ENCODE results near the gene CTSF.
A peak's percentile ranks its signal among the peaks of the same experiment; 100 is the strongest.

CTSF gene

DNA sequence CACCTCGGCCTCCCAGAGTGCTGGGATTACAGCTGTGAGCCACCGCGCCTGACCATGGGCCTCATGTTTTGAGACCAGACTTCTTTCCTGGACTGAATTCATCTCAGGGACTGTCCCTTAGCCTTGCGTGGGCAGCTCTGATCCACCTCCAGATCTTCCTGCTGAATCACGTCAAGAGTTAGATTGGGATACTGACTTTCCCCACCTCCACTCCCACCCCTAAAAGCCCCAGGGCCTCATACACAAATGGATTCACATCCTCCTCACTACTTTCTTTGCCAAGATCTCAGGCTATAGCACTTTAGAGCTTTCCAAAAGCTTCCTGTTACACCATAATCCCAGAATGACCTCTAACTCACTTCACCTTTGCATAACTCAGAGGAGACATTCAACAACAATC, 12.4 kb upstream of the CTSF start:
- Histone ChIP-seq H3K36me3 (replicated peaks; ENCODE audit: low read depth, low read length) (no peaks in the 10 kb centered on the region), H3K27ac (ENCODE audit: low read length) (no peak overlapping the region), H3K9me3 (ENCODE audit: insufficient read depth, low read length) (peaks cover 5% of the 10 kb centered on the region; the same call in 1 of the 2 replicates), H3K4me2 (ENCODE audit: low read length) (no peak overlapping the region), H2AFZ (ENCODE audit: low read depth, low read length) (no peak overlapping the region), H3K9ac (ENCODE audit: low read length) (no peak overlapping the region), H3K4me1 (ENCODE audit: low read length) (no peaks in the 10 kb centered on the region), H3K27me3 (ENCODE audit: low read depth, low read length) (no peaks in the 10 kb centered on the region), H3K4me3 (ENCODE audit: low read length) (no peak overlapping the region), H3K79me2 (ENCODE audit: low read length) (no peaks in the 10 kb centered on the region), H4K20me1 (ENCODE audit: insufficient read depth, low read length) (no peaks in the 10 kb centered on the region)
- no peak for TF ChIP-seq EZH2phosphoT487 (IDR thresholded peaks at IDR 0.05; ENCODE audit: low read depth)
- TF ChIP-seq CTCF (IDR thresholded peaks at IDR 0.05; ENCODE audit: low read depth, low read length), result no peak

DNA sequence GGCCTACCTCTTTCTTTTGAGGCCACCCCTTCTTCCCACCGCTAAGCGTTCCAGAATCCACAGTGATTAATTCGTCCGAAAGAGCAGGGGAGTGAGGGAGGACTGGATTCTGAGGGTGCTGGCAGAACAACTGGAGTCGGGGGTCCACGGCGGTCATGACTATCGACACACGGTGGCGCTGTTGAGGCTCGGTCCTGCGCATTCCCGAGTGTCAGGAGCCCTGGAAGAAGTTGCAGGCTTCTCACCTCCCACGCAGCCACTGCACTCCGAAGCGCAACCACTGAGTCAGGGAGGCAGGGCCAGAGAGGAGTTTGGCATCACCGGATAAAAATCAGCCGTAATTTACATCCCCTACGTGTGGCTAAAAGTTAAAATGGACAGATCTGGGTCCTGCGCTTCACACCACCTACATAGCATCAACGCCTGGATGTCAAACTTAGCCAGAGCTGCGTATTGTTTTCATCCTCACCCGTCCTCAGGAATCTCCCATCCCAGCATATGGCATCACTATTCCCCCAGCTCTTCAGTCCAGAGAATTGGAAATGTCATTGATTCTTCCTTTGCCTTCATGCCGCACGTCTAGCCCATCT, 10.7 kb upstream of the CTSF start:
- Histone ChIP-seq H2AFZ (ENCODE audit: low read depth, low read length) (no peak overlapping the region), H3K4me2 (ENCODE audit: low read length) (0 out of 2 replicates have a peak overlapping the region, but pooled peaks have one; percentile 3)
- TF ChIP-seq CTCF (IDR thresholded peaks at IDR 0.05; ENCODE audit: low read depth, low read length), result peak; percentile 85
- no peak for TF ChIP-seq EZH2phosphoT487 (IDR thresholded peaks at IDR 0.05; ENCODE audit: low read depth)

GRCh38 chr11:66570850-66571180, 2.4 kb upstream of the CTSF start:
- H3K36me3 ChIP-seq (replicated peaks; ENCODE audit: low read depth, low read length), result no peaks in the 10 kb centered on the region
- no peak overlapping the region for H3K4me3 ChIP-seq (ENCODE audit: low read length)
- no peaks in the 10 kb centered on the region for H3K4me1 ChIP-seq (ENCODE audit: low read length)
- no peak overlapping the region for H2AFZ ChIP-seq (ENCODE audit: low read depth, low read length)
- no peak overlapping the region for H3K9ac ChIP-seq (ENCODE audit: low read length)
- no peaks in the 10 kb centered on the region for H3K79me2 ChIP-seq (ENCODE audit: low read length)
- no peak overlapping the region for H3K27ac ChIP-seq (ENCODE audit: low read length)
- no peaks in the 10 kb centered on the region for H4K20me1 ChIP-seq (ENCODE audit: insufficient read depth, low read length)
- no peak overlapping the region for H3K4me2 ChIP-seq (ENCODE audit: low read length)
- H3K9me3 ChIP-seq (ENCODE audit: insufficient read depth, low read length), result no peaks in the 10 kb centered on the region
- TF ChIP-seq EZH2phosphoT487 (IDR thresholded peaks at IDR 0.05; ENCODE audit: low read depth), result no peak
- TF ChIP-seq CTCF (IDR thresholded peaks at IDR 0.05; ENCODE audit: low read depth, low read length), result no peak
- H3K27me3 ChIP-seq (ENCODE audit: low read depth, low read length), result 0 out of 2 replicates have a peak, but pooled peaks cover 5% of the 10 kb centered on the region

More for the DNA sequence above, 10.7 kb upstream of the CTSF start:
- Histone ChIP-seq H3K4me3 (ENCODE audit: low read length) (no peak overlapping the region), H3K36me3 (replicated peaks; ENCODE audit: low read depth, low read length) (no peaks in the 10 kb centered on the region), H3K27me3 (ENCODE audit: low read depth, low read length) (no peaks in the 10 kb centered on the region), H3K9me3 (ENCODE audit: insufficient read depth, low read length) (peaks cover 5% of the 10 kb centered on the region; the same call in 1 of the 2 replicates), H4K20me1 (ENCODE audit: insufficient read depth, low read length) (no peaks in the 10 kb centered on the region), H3K27ac (ENCODE audit: low read length) (no peak overlapping the region), H3K79me2 (ENCODE audit: low read length) (no peaks in the 10 kb centered on the region), H3K9ac (ENCODE audit: low read length) (no peak overlapping the region), H3K4me1 (ENCODE audit: low read length) (no peaks in the 10 kb centered on the region)

DNA sequence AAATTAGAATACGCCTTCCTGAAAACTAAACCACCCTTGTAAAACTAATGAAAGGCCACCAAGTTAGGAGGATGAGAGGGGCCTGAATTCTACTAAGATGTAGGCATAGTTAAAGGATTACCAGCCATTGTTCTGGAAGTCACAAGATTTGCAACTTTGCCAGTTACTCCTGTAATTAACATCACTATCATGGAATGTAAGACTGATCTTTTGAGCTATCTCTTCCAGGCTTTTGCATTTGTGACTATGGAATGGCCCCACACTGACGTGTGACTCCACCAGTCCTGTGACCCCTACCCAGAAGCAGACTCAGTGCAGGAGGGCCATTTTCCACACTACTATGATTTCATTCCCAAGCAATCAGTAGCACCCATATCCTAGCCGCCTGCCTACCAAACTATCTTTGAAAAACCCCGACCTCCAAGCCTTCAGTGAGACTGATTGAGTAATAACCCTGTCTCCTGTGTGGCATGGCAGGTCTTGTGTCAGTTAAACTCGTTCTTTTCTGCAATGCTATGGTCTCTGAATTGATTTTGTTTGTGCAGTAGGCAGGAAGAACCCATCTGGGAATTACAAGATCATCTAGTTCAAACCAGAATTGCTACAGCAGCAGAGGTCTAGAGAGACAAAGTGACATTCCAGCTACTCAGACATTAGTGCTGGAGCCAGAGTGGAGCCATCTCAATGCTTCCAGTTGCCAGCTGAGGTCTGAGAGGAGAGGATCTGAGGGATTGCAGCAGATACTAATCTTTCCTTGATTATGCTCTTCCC, 1.9 kb upstream of the CTSF start:
- Histone ChIP-seq H3K9ac (ENCODE audit: low read length) (no peak overlapping the region), H3K9me3 (ENCODE audit: insufficient read depth, low read length) (no peaks in the 10 kb centered on the region), H3K4me1 (ENCODE audit: low read length) (no peaks in the 10 kb centered on the region), H3K27me3 (ENCODE audit: low read depth, low read length) (0 out of 2 replicates have a peak, but pooled peaks cover 5% of the 10 kb centered on the region), H3K4me2 (ENCODE audit: low read length) (no peak overlapping the region), H3K36me3 (replicated peaks; ENCODE audit: low read depth, low read length) (no peaks in the 10 kb centered on the region), H3K27ac (ENCODE audit: low read length) (no peak overlapping the region), H4K20me1 (ENCODE audit: insufficient read depth, low read length) (no peaks in the 10 kb centered on the region), H3K79me2 (ENCODE audit: low read length) (no peaks in the 10 kb centered on the region), H3K4me3 (ENCODE audit: low read length) (no peak overlapping the region), H2AFZ (ENCODE audit: low read depth, low read length) (no peak overlapping the region; the same call in 1 of the 2 replicates)
- no peak for TF ChIP-seq EZH2phosphoT487 (IDR thresholded peaks at IDR 0.05; ENCODE audit: low read depth)
- no peak for TF ChIP-seq CTCF (IDR thresholded peaks at IDR 0.05; ENCODE audit: low read depth, low read length)

Data from OCI-LY3 (cell line).